Caco-2 (cell line): Measurements from ENCODE around the gene MFSD1. TPM values are rescaled to one million over a fixed set of nuclear protein-coding genes. Genes with fewer than 3 reads are reported as not detected.

Source experiments
- BruUV-seq: library from RNA; stranded (reverse); fragments of 400-500 nt; replicated peaks from 2 replicates; lab custom pipeline; 2021; lab: Mats Ljungman, UMichigan
- CTCF ChIA-PET: fragments of 300-600 bp; sonication (Branson Sonifier 250); formaldehyde crosslinking; loops from one replicate; lab custom pipeline; 2022; ENCODE audit warnings: antibody characterized with exemption; lab: Charles Lee
- POLR2A ChIA-PET: fragments of 300-600 bp; sonication (Branson Sonifier 250); formaldehyde crosslinking; loops from one replicate; lab custom pipeline; 2022; ENCODE audit warnings: antibody characterized with exemption; lab: Charles Lee
- DNase-seq, 2 experiments: peaks; one replicate each; pipeline versions ENCODE4 v3.0.0 to v3.0.0-alpha.2; 2020 to 2022
- H3K27me3 ChIP-seq: replicated peaks from 2 replicates; pipeline ENCODE4 v1.6.0; 2011; ENCODE audit warnings: low read length; ENCODE audit not compliant: control insufficient read depth, insufficient read depth
- H3K36me3 ChIP-seq: 2 replicates; pipeline ENCODE4 v1.5.1; 2011; ENCODE audit warnings: low read length; ENCODE audit not compliant: control insufficient read depth, insufficient read depth
- H3K4me1 ChIP-seq: fragments of 250-450 bp; sonication (Bioruptor Pico); 2 replicates; pipeline ENCODE4 v1.5.1; 2020; ENCODE audit warnings: mild to moderate bottlenecking
- H3K4me3 ChIP-seq: 2 replicates; pipeline ENCODE4 v1.5.1; 2011; ENCODE audit warnings: low read depth, mild to moderate bottlenecking, control low read depth, low read length
- H3K9me3 ChIP-seq: fragments of 250-450 bp; sonication (Bioruptor Pico); 2 replicates; pipeline ENCODE4 v1.5.1; 2020; ENCODE audit warnings: mild to moderate bottlenecking, moderate library complexity
- H3K27ac Mint-ChIP-seq: one replicate; pipeline ENCODE4 v1.8.0; 2022; ENCODE audit warnings: mixed read lengths; ENCODE audit not compliant: unreplicated experiment
- H3K27me3 Mint-ChIP-seq: one replicate; pipeline ENCODE4 v1.8.0; 2022; ENCODE audit warnings: mixed read lengths; ENCODE audit not compliant: insufficient read depth, unreplicated experiment
- H3K36me3 Mint-ChIP-seq: one replicate; pipeline ENCODE4 v1.8.0; 2022; ENCODE audit warnings: mild to moderate bottlenecking, mixed read lengths; ENCODE audit not compliant: insufficient read depth, unreplicated experiment
- H3K4me1 Mint-ChIP-seq: one replicate; pipeline ENCODE4 v1.8.0; 2022; ENCODE audit warnings: low read depth, mixed read lengths; ENCODE audit not compliant: unreplicated experiment
- H3K4me3 Mint-ChIP-seq: one replicate; pipeline ENCODE4 v1.8.0; 2022; ENCODE audit warnings: mild to moderate bottlenecking, moderate library complexity, mixed read lengths; ENCODE audit not compliant: unreplicated experiment
- H3K9me3 Mint-ChIP-seq: one replicate; pipeline ENCODE4 v1.8.0; 2022; ENCODE audit warnings: mixed read lengths; ENCODE audit not compliant: unreplicated experiment
- intact Hi-C: fragments of 100-400 bp; cut with micrococcal nuclease; formaldehyde crosslinking; loops from one replicate; pipeline ENCODE4 v1.10.0; 2022; ENCODE audit not compliant: unreplicated experiment
- total RNA-seq: library from RNA; stranded (reverse); gene quantifications from 2 replicates; pipeline ENCODE4 v1.2.3, GENCODE V29; 2022
- TF ChIP-seq, protein P1 (sequence below), 2 experiments: fragments of 200-600 bp in 1 of 2; IDR thresholded peaks; 1 replicate in 1 of 2; 2 replicates in 1 of 2; pipeline versions ENCODE4 v1.5.1 to v1.8.0; 2011 to 2022; ENCODE audit warnings: antibody characterized with exemption in 1 of 2, control low read depth in 1 of 2, inconsistent platforms in 1 of 2, low read depth in 1 of 2, low read length in 1 of 2, mild to moderate bottlenecking in 1 of 2, moderate library complexity in 1 of 2; ENCODE audit not compliant: insufficient read depth in 1 of 2, severe bottlenecking in 1 of 2, unreplicated experiment in 1 of 2

The MFSD1 gene
- total RNA-seq, 1 experiment from 2014 or later = 16.9 TPM

DNA sequence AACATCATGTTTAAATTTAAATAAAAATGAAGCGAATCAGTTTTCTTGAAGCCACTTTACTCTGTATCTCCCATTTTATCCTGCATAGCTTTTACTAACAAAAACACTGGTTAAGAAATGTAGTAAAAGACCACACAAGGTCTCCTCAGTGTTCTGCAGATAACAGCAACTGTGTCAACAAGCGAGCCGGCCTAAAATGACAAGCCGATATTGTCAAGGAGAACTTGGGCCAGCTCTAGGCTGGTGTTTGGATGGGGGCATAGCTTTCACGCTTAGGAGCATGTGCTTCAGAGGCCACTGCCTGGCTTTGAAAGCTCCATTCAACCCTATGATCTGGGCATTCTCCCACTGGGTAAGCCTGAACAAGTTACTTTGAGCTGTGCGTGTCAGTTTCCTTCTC is 38.1 kb downstream of the MFSD1 start:
- H3K4me1 ChIP-seq = no peaks in the 10 kb centered on the region
- H3K36me3 ChIP-seq = no peaks in the 10 kb centered on the region
- H3K4me3 ChIP-seq = no peak overlapping the region
- Mint-ChIP-seq H3K36me3 (no peaks in the 10 kb centered on the region), H3K9me3 (no peaks in the 10 kb centered on the region), H3K4me1 (no peaks in the 10 kb centered on the region), H3K27ac (no peak overlapping the region), H3K27me3 (peaks cover 33% of the 10 kb centered on the region), H3K4me3 (no peak overlapping the region)
- no peaks in the 10 kb centered on the region; the same call in 1 of the 2 replicates for H3K27me3 ChIP-seq
- BruUV-seq = no TSS peak
- TF ChIP-seq, protein P1, sequence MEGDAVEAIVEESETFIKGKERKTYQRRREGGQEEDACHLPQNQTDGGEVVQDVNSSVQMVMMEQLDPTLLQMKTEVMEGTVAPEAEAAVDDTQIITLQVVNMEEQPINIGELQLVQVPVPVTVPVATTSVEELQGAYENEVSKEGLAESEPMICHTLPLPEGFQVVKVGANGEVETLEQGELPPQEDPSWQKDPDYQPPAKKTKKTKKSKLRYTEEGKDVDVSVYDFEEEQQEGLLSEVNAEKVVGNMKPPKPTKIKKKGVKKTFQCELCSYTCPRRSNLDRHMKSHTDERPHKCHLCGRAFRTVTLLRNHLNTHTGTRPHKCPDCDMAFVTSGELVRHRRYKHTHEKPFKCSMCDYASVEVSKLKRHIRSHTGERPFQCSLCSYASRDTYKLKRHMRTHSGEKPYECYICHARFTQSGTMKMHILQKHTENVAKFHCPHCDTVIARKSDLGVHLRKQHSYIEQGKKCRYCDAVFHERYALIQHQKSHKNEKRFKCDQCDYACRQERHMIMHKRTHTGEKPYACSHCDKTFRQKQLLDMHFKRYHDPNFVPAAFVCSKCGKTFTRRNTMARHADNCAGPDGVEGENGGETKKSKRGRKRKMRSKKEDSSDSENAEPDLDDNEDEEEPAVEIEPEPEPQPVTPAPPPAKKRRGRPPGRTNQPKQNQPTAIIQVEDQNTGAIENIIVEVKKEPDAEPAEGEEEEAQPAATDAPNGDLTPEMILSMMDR (IDR thresholded peaks at IDR 0.05; ENCODE audit: insufficient read depth in 1 of 2, low read depth in 1 of 2, low read length in 1 of 2, severe bottlenecking in 1 of 2, unreplicated experiment in 1 of 2) = no peak
- POLR2A ChIA-PET = no interaction called here
- CTCF ChIA-PET = no interaction called here
- H3K9me3 ChIP-seq = no peaks in the 10 kb centered on the region
- intact Hi-C loops = loop anchor here (10.0 kb wide), 2 partner anchors 295 to 745 kb away; no protein-coding TSS in a partner anchor
- DNase-seq = no peak

DNA sequence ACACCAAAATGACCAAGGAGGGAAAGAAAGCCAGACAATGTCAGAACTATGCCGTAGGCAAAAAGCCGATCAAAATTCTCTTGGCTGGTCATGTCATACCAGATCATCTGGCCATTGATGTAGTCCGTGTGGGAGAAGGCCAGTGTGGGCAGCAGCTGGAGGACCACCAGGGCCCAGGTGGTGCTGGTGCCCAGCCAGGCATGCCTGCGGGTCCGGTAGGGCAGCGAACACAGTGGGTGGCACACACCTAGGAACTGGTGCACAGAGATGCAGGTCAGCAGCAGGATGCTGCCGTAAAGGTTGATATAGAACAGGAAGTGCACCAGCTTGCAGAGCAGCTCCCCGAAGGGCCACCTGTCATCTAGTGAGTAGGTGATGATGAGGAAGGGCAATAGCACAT is 39.5 kb downstream of the MFSD1 start:
- no peak overlapping the region for H3K4me3 Mint-ChIP-seq
- no TSS peak for BruUV-seq
- Histone ChIP-seq H3K9me3 (no peaks in the 10 kb centered on the region), H3K4me1 (no peaks in the 10 kb centered on the region), H3K27me3 (no peaks in the 10 kb centered on the region; the same call in 1 of the 2 replicates), H3K36me3 (no peaks in the 10 kb centered on the region), H3K4me3 (no peak overlapping the region)
- TF ChIP-seq, protein P1 (IDR thresholded peaks at IDR 0.05; ENCODE audit: insufficient read depth in 1 of 2, low read depth in 1 of 2, low read length in 1 of 2, severe bottlenecking in 1 of 2, unreplicated experiment in 1 of 2) = no peak
- no peaks in the 10 kb centered on the region for H3K4me1 Mint-ChIP-seq
- no peaks in the 10 kb centered on the region for H3K9me3 Mint-ChIP-seq
- ChIA-PET CTCF (no interaction called here), POLR2A (no interaction called here)
- H3K27ac Mint-ChIP-seq = no peak overlapping the region
- H3K27me3 Mint-ChIP-seq = peaks cover 31% of the 10 kb centered on the region
- H3K36me3 Mint-ChIP-seq = no peaks in the 10 kb centered on the region
- intact Hi-C loops = loop anchor here (10.0 kb wide), 2 partner anchors 293 to 743 kb away; no protein-coding TSS in a partner anchor
- DNase-seq = no peak

- Histone ChIP-seq H3K4me1 (no peaks in the 10 kb centered on the region), H3K4me3 (no peak overlapping the region), H3K27me3 (no peaks in the 10 kb centered on the region; the same call in 1 of the 2 replicates), H3K9me3 (no peaks in the 10 kb centered on the region), H3K36me3 (no peaks in the 10 kb centered on the region)
- H3K4me1 Mint-ChIP-seq = no peaks in the 10 kb centered on the region
- ChIA-PET POLR2A (no interaction called here), CTCF (interaction anchor here (0.6 kb wide), 1 partner anchor 49 kb away, joined by 4 read pairs; no protein-coding TSS in a partner anchor)
- H3K9me3 Mint-ChIP-seq = no peaks in the 10 kb centered on the region
- no peaks in the 10 kb centered on the region for H3K36me3 Mint-ChIP-seq
- peaks cover 18% of the 10 kb centered on the region for H3K27me3 Mint-ChIP-seq
- no peak overlapping the region for H3K27ac Mint-ChIP-seq
- intact Hi-C loops = loop anchor here (10.0 kb wide), 2 partner anchors 292 to 742 kb away; no protein-coding TSS in a partner anchor
- H3K4me3 Mint-ChIP-seq = no peak overlapping the region
- TF ChIP-seq, protein P1 (IDR thresholded peaks at IDR 0.05; ENCODE audit: insufficient read depth in 1 of 2, low read depth in 1 of 2, low read length in 1 of 2, severe bottlenecking in 1 of 2, unreplicated experiment in 1 of 2) = no peak
- BruUV-seq = no TSS peak
- no peak for DNase-seq
Measured at GRCh38 chr3:158842976-158843375, 41.1 kb downstream of the MFSD1 start.
